Hepatocyte (in vitro differentiated cells): Measurements from ENCODE around the gene ZFPL1. TPM values are rescaled to one million over a fixed set of nuclear protein-coding genes. Genes with fewer than 3 reads are reported as not detected.

Experiments
- DNase-seq: peaks from one replicate; pipeline ENCODE4 v3.0.0-alpha.2; 2016; ENCODE audit warnings: low spot score
- H2AFZ ChIP-seq: fragments of 200-600 bp; sonication (generic); 2 replicates; pipeline ENCODE4 v1.6.0; 2016; ENCODE audit warnings: antibody characterized with exemption, mild to moderate bottlenecking
- H3K27ac ChIP-seq: fragments of 200-600 bp; sonication (generic); 2 replicates; pipeline ENCODE4 v1.5.1; 2016; ENCODE audit warnings: mild to moderate bottlenecking
- H3K27me3 ChIP-seq: fragments of 200-600 bp; sonication (generic); 2 replicates; pipeline ENCODE4 v1.6.1; 2016
- H3K36me3 ChIP-seq: fragments of 200-600 bp; sonication (generic); replicated peaks from 2 replicates; pipeline ENCODE4 v1.5.1; 2016; ENCODE audit warnings: low read depth; ENCODE audit not compliant: insufficient read depth
- H3K4me1 ChIP-seq: fragments of 200-600 bp; sonication (generic); 2 replicates; pipeline ENCODE4 v1.5.1; 2016; ENCODE audit warnings: mild to moderate bottlenecking, moderate library complexity; ENCODE audit not compliant: insufficient read depth
- H3K4me2 ChIP-seq: fragments of 200-600 bp; sonication (generic); 2 replicates; pipeline ENCODE4 v1.6.0; 2016
- H3K4me3 ChIP-seq: fragments of 200-600 bp; sonication (generic); 2 replicates; pipeline ENCODE4 v1.5.1; 2016; ENCODE audit warnings: mild to moderate bottlenecking
- H3K79me2 ChIP-seq: fragments of 200-600 bp; sonication (generic); 2 replicates; pipeline ENCODE4 v1.6.0; 2017; ENCODE audit warnings: mild to moderate bottlenecking
- H3K9me2 ChIP-seq: fragments of 200-600 bp; sonication (generic); replicated peaks from 2 replicates; pipeline ENCODE4 v1.6.0; 2017; ENCODE audit warnings: mild to moderate bottlenecking; ENCODE audit not compliant: insufficient read depth
- H3K9me3 ChIP-seq: fragments of 200-600 bp; sonication (generic); 2 replicates; pipeline ENCODE4 v1.5.1; 2016; ENCODE audit warnings: low read depth, mild to moderate bottlenecking
- H4K20me1 ChIP-seq: fragments of 200-600 bp; sonication (generic); 2 replicates; pipeline ENCODE4 v1.6.0; 2016; ENCODE audit warnings: mild to moderate bottlenecking; ENCODE audit not compliant: insufficient read depth, poor library complexity, severe bottlenecking
- CTCF ChIP-seq: fragments of 200-600 bp; sonication (generic); IDR thresholded peaks from 2 replicates; pipeline ENCODE4 v1.5.1; 2016; ENCODE audit warnings: antibody characterized with exemption, mild to moderate bottlenecking; ENCODE audit not compliant: poor library complexity
- EZH2 ChIP-seq: fragments of 200-600 bp; sonication (generic); IDR thresholded peaks from 2 replicates; pipeline ENCODE4 v1.6.1; 2016; ENCODE audit warnings: antibody characterized with exemption, mild to moderate bottlenecking, borderline replicate concordance
- EZH2phosphoT487 ChIP-seq: fragments of 200-600 bp; sonication (generic); IDR thresholded peaks from one replicate; pipeline ENCODE4 v1.6.1; 2018; ENCODE audit warnings: antibody characterized with exemption, mild to moderate bottlenecking, low read depth, moderate library complexity; ENCODE audit not compliant: unreplicated experiment, severe bottlenecking
- WGBS: methylation state at CpG from one replicate; pipeline ENCODE4 v1.1.6; 2016; ENCODE audit warnings: low lambda C conversion rate; ENCODE audit errors: missing lambda C conversion rate; 5-methylcytosine and 5-hydroxymethylcytosine counted together
- polyA plus RNA-seq: library from polyadenylated mRNA; unstranded; fragments of >200 nt; fragmentation: Nextera tagmentation; extraction: Ambion mirVana; gene quantifications from 2 replicates; pipeline ENCODE4 v1.2.1, GENCODE V29; 2016
- total RNA-seq: library from RNA; depleted of rRNA; stranded (reverse); fragments of >200 nt; gene quantifications from 2 replicates; pipeline ENCODE4 v1.2.3, GENCODE V29; 2014

The ZFPL1 gene
- 41.0 and 53.1 TPM in 2 replicates for total RNA-seq
- 52.7 and 58.1 TPM in 2 replicates for polyA plus RNA-seq

- Histone ChIP-seq H3K9me3 (no peaks in the 10 kb centered on the region), H3K27me3 (no peaks in the 10 kb centered on the region), H4K20me1 (no peaks in the 10 kb centered on the region), H3K36me3 (no peaks in the 10 kb centered on the region), H3K4me1 (peaks cover 9% of the 10 kb centered on the region), H3K9me2 (no peaks in the 10 kb centered on the region), H3K4me3 (peak within 1 kb of the TSS; percentile 54), H3K79me2 (peaks cover 32% of the 10 kb centered on the region), H3K27ac (peak within 1 kb of the TSS; percentile 97), H3K4me2 (peak within 1 kb of the TSS; percentile 95), H2AFZ (peak within 1 kb of the TSS; percentile 88)
- TF ChIP-seq EZH2 (no peak), EZH2phosphoT487 (no peak), CTCF (no peak)
- WGBS: 1% methylated on average over 79 of the region's 79 CpGs
- DNase-seq: peak; percentile 98
These were observed at the start of gene ZFPL1, which contains the start of gene CDCA5 for GRCh38 chr11:65083834-65084597. Gene ZFPL1 (plus strand): TSS chr11:65084222. CDS start chr11:65084699, 477 bp downstream. Gene CDCA5 (minus strand): TSS chr11:65084040. CDS start chr11:65083978, 62 bp downstream.

- DNase-seq: no peak
- Histone ChIP-seq H3K9me3 (no peaks in the 10 kb centered on the region), H3K27me3 (no peaks in the 10 kb centered on the region), H3K27ac (no peak overlapping the region), H3K4me3 (no peak overlapping the region), H3K36me3 (no peaks in the 10 kb centered on the region), H3K79me2 (peaks cover 5% of the 10 kb centered on the region), H2AFZ (no peak overlapping the region), H3K9me2 (no peaks in the 10 kb centered on the region), H4K20me1 (no peaks in the 10 kb centered on the region), H3K4me2 (no peak overlapping the region), H3K4me1 (no peaks in the 10 kb centered on the region)
- TF ChIP-seq CTCF (no peak), EZH2 (no peak), EZH2phosphoT487 (no peak)
- WGBS: 88% methylated on average over 2 of the region's 2 CpGs
These were observed 49.6 kb upstream of the ZFPL1 start for GRCh38 chr11:65034423-65034822.

GRCh38 chr11:65035579-65035978 is 48.4 kb upstream of the ZFPL1 start:
- 93% methylated on average over 11 of the region's 11 CpGs for WGBS
- Histone ChIP-seq H3K79me2 (no peaks in the 10 kb centered on the region), H3K4me3 (no peak overlapping the region), H3K9me3 (no peaks in the 10 kb centered on the region), H2AFZ (no peak overlapping the region), H3K27ac (no peak overlapping the region), H3K36me3 (no peaks in the 10 kb centered on the region), H3K9me2 (no peaks in the 10 kb centered on the region), H3K4me2 (no peak overlapping the region), H3K27me3 (no peaks in the 10 kb centered on the region), H3K4me1 (peaks cover 4% of the 10 kb centered on the region), H4K20me1 (no peaks in the 10 kb centered on the region)
- no peak for DNase-seq
- TF ChIP-seq CTCF: no peak
- no peak for TF ChIP-seq EZH2phosphoT487
- TF ChIP-seq EZH2: no peak
